Adrenal gland (tissue), 5 donors: ENCODE results near the gene ZCCHC14.
A peak's percentile ranks its signal among the peaks of the same experiment; 100 is the strongest.

Experiments
- CTCF ChIP-seq, 6 experiments: fragments of 450-650 bp in 4 of 6; fragments of 200-600 bp in 2 of 6; sonication (generic) in 1 of 6; IDR thresholded peaks; 1 replicate in 5 of 6; 2 replicates in 1 of 6; pipeline versions ENCODE4 v1.5.1 to v1.8.0; 2016 to 2021; ENCODE audit warnings: antibody characterized with exemption in 6 of 6, mild to moderate bottlenecking in 2 of 6, moderate library complexity in 1 of 6
- POLR2A ChIP-seq, 2 donors: fragments of 450-650 bp; IDR thresholded peaks; one replicate each; pipeline ENCODE4 v1.6.1; 2017; ENCODE audit warnings: antibody characterized with exemption in 2 of 2, mild to moderate bottlenecking in 2 of 2, moderate library complexity in 1 of 2
- donor health status: DM: no; HTN: no; CAD: no.

GRCh38 chr16:87391950-87392820, 100.6 kb downstream of the ZCCHC14 start, which contains the start of gene MAP1LC3B:
- TF ChIP-seq CTCF (IDR thresholded peaks at IDR 0.05) (no peak), POLR2A (IDR thresholded peaks at IDR 0.05) (peak; percentile 98 to 100)
